Astrocyte of the cerebellum (primary cell): ENCODE results near the gene ARF6.
"Not testable (repeated sequence)": the region's sequence is repeated elsewhere in the genome, so short reads cannot be mapped to it uniquely, and the experiment has no call there.

ENCODE experiments used
- DNase-seq: peaks from one replicate; pipeline ENCODE4 v3.0.0-alpha.2; 2011; ENCODE audit warnings: low read depth
- H3K4me3 ChIP-seq: 2 replicates; pipeline ENCODE4 v1.5.1; 2011; ENCODE audit warnings: mild to moderate bottlenecking, low read depth, low read length, moderate library complexity
- CTCF ChIP-seq: IDR thresholded peaks from 2 replicates; pipeline ENCODE4 v1.5.1; 2012; ENCODE audit warnings: low read length, low read depth, moderate library complexity, mild to moderate bottlenecking; ENCODE audit errors: missing control alignments
- in situ Hi-C: cut with HindIII; loops from 2 replicates; pipeline ENCODE4 v1.10.0; 2017; ENCODE audit warnings: low sequenced_read_pairs

ARF6 gene

GRCh38 chr14:49863487-49864281 is 29.2 kb upstream of the ARF6 start:
- in situ Hi-C loops: loop anchor here (10.0 kb wide), 1 partner anchor 261 kb away; no protein-coding TSS in a partner anchor
- DNase-seq: no peak
- H3K4me3 ChIP-seq: peak overlapping the region; percentile 85
- no peak for TF ChIP-seq CTCF

- H3K4me3 ChIP-seq: no peak overlapping the region
- in situ Hi-C loops: loop anchor here (10.0 kb wide), 1 partner anchor 259 kb away; no protein-coding TSS in a partner anchor
- peak; percentile 46 for DNase-seq
- TF ChIP-seq CTCF: peak; percentile 93
Observed at GRCh38 chr14:49865431-49865859, 27.4 kb upstream of the ARF6 start.

- peak; percentile 56 for DNase-seq
- in situ Hi-C loops: loop anchor here (10.0 kb wide), 1 partner anchor 257 kb away; no protein-coding TSS in a partner anchor
- no peak for TF ChIP-seq CTCF
- H3K4me3 ChIP-seq: peak overlapping the region; percentile 59
Observed at GRCh38 chr14:49867831-49868719, 24.8 kb upstream of the ARF6 start.

GRCh38 chr14:49868720-49869114 is 24.2 kb upstream of the ARF6 start:
- peak overlapping the region; percentile 59 for H3K4me3 ChIP-seq
- no peak for DNase-seq
- in situ Hi-C loops: loop anchor here (10.0 kb wide), 1 partner anchor 256 kb away; no protein-coding TSS in a partner anchor
- no peak for TF ChIP-seq CTCF

- TF ChIP-seq CTCF: no peak
- no peak for DNase-seq
- no peak overlapping the region for H3K4me3 ChIP-seq
- in situ Hi-C loops: no loop called here
Observed at GRCh38 chr14:49870908-49871307, 22.0 kb upstream of the ARF6 start.

- DNase-seq, H3K4me3 ChIP-seq, in situ Hi-C loops: not testable (repeated sequence)
Observed at GRCh38 chr14:49873548-49873947, 19.3 kb upstream of the ARF6 start.
